Endothelial cell of umbilical vein (primary cell): ENCODE data around the gene HYOU1. TPM values are rescaled to one million over a fixed set of nuclear protein-coding genes. Genes with fewer than 3 reads are reported as not detected.

Experiments
- BruUV-seq: library from RNA; stranded (reverse); fragments of 400-500 nt; replicated peaks from 2 replicates; lab custom pipeline; 2021; lab: Mats Ljungman, UMichigan
- CTCF ChIA-PET: fragments of 300-600, 350-600 bp; sonication (Branson Sonifier 250); formaldehyde crosslinking; loops from one replicate; lab custom pipeline; 2021; ENCODE audit warnings: antibody characterized with exemption, inconsistent platforms; lab: Charles Lee
- POLR2A ChIA-PET: fragments of 300-600, 350-600 bp; sonication (Branson Sonifier 250); formaldehyde crosslinking; loops from one replicate; lab custom pipeline; 2021; ENCODE audit warnings: antibody characterized with exemption, inconsistent platforms; lab: Charles Lee
- DNase-seq: peaks from one replicate; pipeline ENCODE4 v3.0.0-alpha.2; 2011; ENCODE audit warnings: low read depth, low spot score
- FAIRE-seq: peaks from 2 replicates; lab custom pipeline; 2011; peaks lifted over from hg19 to GRCh38; lab: Jason Lieb, UNC
- H2AFZ ChIP-seq: 2 replicates; pipeline ENCODE4 v1.6.0; 2012; ENCODE audit warnings: low read depth, low read length, control low read depth, inconsistent platforms
- H3K27ac ChIP-seq: 2 replicates; pipeline ENCODE4 v1.5.1; 2011; ENCODE audit warnings: low read depth, mild to moderate bottlenecking, control low read depth, low read length, moderate library complexity; ENCODE audit not compliant: insufficient read depth
- H3K27me3 ChIP-seq, 2 experiments: 2 replicates each; pipeline versions ENCODE4 v1.6.0 to v1.6.1; 2011; ENCODE audit warnings: low read length in 2 of 2, mixed read lengths in 1 of 2; ENCODE audit not compliant: control insufficient read depth in 2 of 2, insufficient read depth in 2 of 2
- H3K36me3 ChIP-seq, 2 experiments: 2 replicates in 1 of 2; 3 replicates in 1 of 2; pipeline ENCODE4 v1.5.1; 2011; ENCODE audit warnings: low read length in 2 of 2, mild to moderate bottlenecking in 1 of 2, moderate library complexity in 1 of 2; ENCODE audit not compliant: control insufficient read depth in 2 of 2, insufficient read depth in 2 of 2; ENCODE audit errors: extremely low read depth in 1 of 2
- H3K4me1 ChIP-seq: 3 replicates; pipeline ENCODE4 v1.5.1; 2011; ENCODE audit warnings: mild to moderate bottlenecking, low read length; ENCODE audit not compliant: control insufficient read depth, insufficient read depth; ENCODE audit errors: extremely low read depth
- H3K4me2 ChIP-seq: 2 replicates; pipeline ENCODE4 v1.6.1; 2011; ENCODE audit warnings: low read length, control low read depth, mixed read lengths; ENCODE audit not compliant: insufficient read depth
- H3K4me3 ChIP-seq, 3 experiments: fragments of 200-600 bp in 1 of 3; sonication (generic), shearing (Covaris generic) in 1 of 3; replicated peaks in 1 of 3; 2 replicates each; pipeline ENCODE4 v1.5.1; 2011 to 2016; ENCODE audit warnings: control low read depth in 3 of 3, low read length in 3 of 3, mild to moderate bottlenecking in 2 of 3, inconsistent platforms in 1 of 3, low read depth in 1 of 3, moderate library complexity in 1 of 3; ENCODE audit not compliant: insufficient read depth in 1 of 3
- H3K79me2 ChIP-seq: 2 replicates; pipeline ENCODE4 v1.6.0; 2012; ENCODE audit warnings: low read length, inconsistent platforms; ENCODE audit not compliant: control insufficient read depth, insufficient read depth
- H3K9ac ChIP-seq: replicated peaks from 2 replicates; pipeline ENCODE3; 2011; ENCODE audit warnings: low read length, control low read depth; ENCODE audit not compliant: insufficient read depth; ENCODE audit errors: extremely low read depth
- H3K9me1 ChIP-seq: replicated peaks from 3 replicates; pipeline ENCODE4 v1.6.0; 2011; ENCODE audit warnings: mild to moderate bottlenecking, low read length; ENCODE audit not compliant: control insufficient read depth, insufficient read depth; ENCODE audit errors: extremely low read depth
- H3K9me3 ChIP-seq: replicated peaks from 2 replicates; pipeline ENCODE4 v1.5.1; 2012; ENCODE audit warnings: low read length, inconsistent platforms; ENCODE audit not compliant: control insufficient read depth, insufficient read depth
- H4K20me1 ChIP-seq: replicated peaks from 2 replicates; pipeline ENCODE3; 2011; ENCODE audit warnings: mild to moderate bottlenecking, low read length; ENCODE audit not compliant: control insufficient read depth, insufficient read depth; ENCODE audit errors: extremely low read depth
- EZH2 ChIP-seq: IDR thresholded peaks from 2 replicates; pipeline ENCODE4 v1.6.1; 2012; ENCODE audit warnings: borderline replicate concordance, low read depth, mild to moderate bottlenecking, moderate library complexity, low read length, inconsistent platforms; ENCODE audit not compliant: severe bottlenecking
- MAX ChIP-seq: IDR thresholded peaks from 2 replicates; pipeline ENCODE4 v1.6.1; 2011; ENCODE audit not compliant: insufficient read depth, insufficient read length
- MYC ChIP-seq: IDR thresholded peaks from one replicate; pipeline ENCODE4 v1.6.1; 2011; ENCODE audit warnings: mild to moderate bottlenecking, low read depth, low read length
- POLR2A ChIP-seq: IDR thresholded peaks from 2 replicates; pipeline ENCODE4 v1.6.1; 2012; ENCODE audit warnings: low read depth, mild to moderate bottlenecking, control low read depth, low read length
- POLR2AphosphoS5 ChIP-seq: IDR thresholded peaks from 2 replicates; pipeline ENCODE4 v1.6.1; 2012; ENCODE audit warnings: low read depth, mild to moderate bottlenecking, control low read depth, low read length, moderate library complexity; ENCODE audit not compliant: insufficient read depth
- dilution Hi-C: fragments of 300-500 bp; cut with MboI; formaldehyde crosslinking; loops from one replicate; pipeline ENCODE4 v1.15.0; 2019; ENCODE audit warnings: low sequenced_read_pairs; ENCODE audit not compliant: extremely low pct_ligation_motif_present
- intact Hi-C: fragments of 100-400 bp; cut with micrococcal nuclease; formaldehyde crosslinking; loops from one replicate; pipeline ENCODE4 v1.10.0; 2022
- polyA plus RNA-seq, 4 experiments: library from polyadenylated mRNA; depleted of rRNA in 3 of 4; stranded (reverse) in 3 of 4; unstranded in 1 of 4; fragments of >200 nt; gene quantifications; 2 replicates each; pipeline versions ENCODE4 v1.2.1 to v1.2.3, GENCODE V29; 2011 to 2012; ENCODE audit warnings: missing spikeins in 1 of 4
- total RNA-seq: library from RNA; stranded (reverse); gene quantifications from 2 replicates; pipeline ENCODE4 v1.2.3, GENCODE V29; 2021
- TF ChIP-seq, protein P1 (sequence below), 2 donors: IDR thresholded peaks; 1 replicate in 1 of 2; 2 replicates in 1 of 2; pipeline ENCODE4 v1.5.1; 2011; ENCODE audit warnings: low read length in 2 of 2, mild to moderate bottlenecking in 2 of 2, moderate library complexity in 2 of 2, control low read depth in 1 of 2, inconsistent platforms in 1 of 2, low read depth in 1 of 2; ENCODE audit not compliant: insufficient read depth in 1 of 2; ENCODE audit errors: extremely low read depth in 1 of 2

The HYOU1 gene
- total and polyA plus RNA-seq, 2 donors (not counting 3 experiments of a cell fraction or from before 2014, with no cell fraction given): 302 to 318 TPM

DNA sequence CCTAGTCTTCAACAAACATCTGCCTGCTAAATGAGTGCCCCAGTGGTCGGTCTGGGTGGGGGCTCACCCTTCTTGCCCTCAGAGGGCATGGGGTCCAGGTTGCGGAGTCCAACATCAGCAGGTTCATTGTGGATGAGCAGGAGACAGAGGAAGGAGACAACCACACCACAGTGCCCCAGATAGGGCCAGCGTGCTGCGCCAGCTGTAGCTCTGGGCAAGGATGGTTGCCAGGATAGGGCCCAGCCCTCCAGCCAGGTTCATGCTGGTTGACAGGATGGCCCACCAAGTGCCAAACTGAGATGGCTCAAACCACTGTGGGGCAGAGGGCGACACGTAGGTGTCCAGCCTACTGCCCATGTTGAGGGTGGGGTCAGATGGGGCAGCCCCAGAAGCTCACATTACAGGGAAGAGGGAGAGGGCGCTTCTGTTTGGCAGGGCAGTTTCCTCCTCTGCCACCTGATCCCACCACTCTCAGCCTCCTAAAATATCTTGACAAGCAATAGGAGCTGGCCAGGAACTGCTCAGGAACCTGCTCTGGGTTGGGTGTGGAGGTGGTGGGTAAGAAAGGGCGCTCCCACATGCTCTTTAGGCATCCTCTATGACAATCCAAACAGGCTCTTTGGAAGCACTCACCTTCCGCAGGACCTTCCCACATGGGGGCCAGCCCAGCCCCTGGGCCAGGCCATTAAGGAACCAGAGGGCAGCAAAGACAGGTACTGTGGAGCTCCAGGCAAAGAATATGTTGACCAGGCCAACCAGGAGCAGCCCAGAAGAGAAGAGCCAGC, 29.3 kb downstream of the HYOU1 start:
- dilution Hi-C loops: no loop called here
- intact Hi-C loops: no loop called here
- Histone ChIP-seq H3K27me3 (no peaks in the 10 kb centered on the region), H3K36me3 (peaks cover 3 to 16% of the 10 kb centered on the region in 2 experiments), H3K79me2 (no peaks in the 10 kb centered on the region), H3K27ac (no peak overlapping the region), H3K9me3 (no peaks in the 10 kb centered on the region), H3K9me1 (no peaks in the 10 kb centered on the region), H3K9ac (no peak overlapping the region), H3K4me2 (no peak overlapping the region), H3K4me1 (peaks cover 16% of the 10 kb centered on the region), H3K4me3 (no peak overlapping the region), H2AFZ (no peak overlapping the region), H4K20me1 (no peaks in the 10 kb centered on the region)
- ChIA-PET CTCF (interaction anchor here (1.0 kb wide), 1 partner anchor 13 kb away, joined by 3 read pairs; no protein-coding TSS in a partner anchor), POLR2A (no interaction called here)
- DNase-seq: no peak
- TF ChIP-seq POLR2A (no peak), MYC (no peak), POLR2AphosphoS5 (no peak), MAX (no peak), EZH2 (no peak)
- TF ChIP-seq, protein P1, sequence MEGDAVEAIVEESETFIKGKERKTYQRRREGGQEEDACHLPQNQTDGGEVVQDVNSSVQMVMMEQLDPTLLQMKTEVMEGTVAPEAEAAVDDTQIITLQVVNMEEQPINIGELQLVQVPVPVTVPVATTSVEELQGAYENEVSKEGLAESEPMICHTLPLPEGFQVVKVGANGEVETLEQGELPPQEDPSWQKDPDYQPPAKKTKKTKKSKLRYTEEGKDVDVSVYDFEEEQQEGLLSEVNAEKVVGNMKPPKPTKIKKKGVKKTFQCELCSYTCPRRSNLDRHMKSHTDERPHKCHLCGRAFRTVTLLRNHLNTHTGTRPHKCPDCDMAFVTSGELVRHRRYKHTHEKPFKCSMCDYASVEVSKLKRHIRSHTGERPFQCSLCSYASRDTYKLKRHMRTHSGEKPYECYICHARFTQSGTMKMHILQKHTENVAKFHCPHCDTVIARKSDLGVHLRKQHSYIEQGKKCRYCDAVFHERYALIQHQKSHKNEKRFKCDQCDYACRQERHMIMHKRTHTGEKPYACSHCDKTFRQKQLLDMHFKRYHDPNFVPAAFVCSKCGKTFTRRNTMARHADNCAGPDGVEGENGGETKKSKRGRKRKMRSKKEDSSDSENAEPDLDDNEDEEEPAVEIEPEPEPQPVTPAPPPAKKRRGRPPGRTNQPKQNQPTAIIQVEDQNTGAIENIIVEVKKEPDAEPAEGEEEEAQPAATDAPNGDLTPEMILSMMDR (IDR thresholded peaks at IDR 0.05; ENCODE audit: extremely low read depth in 1 of 2, insufficient read depth in 1 of 2, low read depth in 1 of 2, low read length in 2 of 2): no peak
- BruUV-seq: no TSS peak
- no peak for FAIRE-seq
